Activated gamma-delta T cell treated with Interleukin-2 at 50 U/mL for 16 hours (primary cell): Measurements from ENCODE around the gene ETAA1.
A peak's percentile ranks its signal among the peaks of the same experiment; 100 is the strongest.

Experiments used
- DNase-seq: peaks from one replicate; pipeline ENCODE4 v3.0.0-alpha.2; 2020

The ETAA1 gene

DNA sequence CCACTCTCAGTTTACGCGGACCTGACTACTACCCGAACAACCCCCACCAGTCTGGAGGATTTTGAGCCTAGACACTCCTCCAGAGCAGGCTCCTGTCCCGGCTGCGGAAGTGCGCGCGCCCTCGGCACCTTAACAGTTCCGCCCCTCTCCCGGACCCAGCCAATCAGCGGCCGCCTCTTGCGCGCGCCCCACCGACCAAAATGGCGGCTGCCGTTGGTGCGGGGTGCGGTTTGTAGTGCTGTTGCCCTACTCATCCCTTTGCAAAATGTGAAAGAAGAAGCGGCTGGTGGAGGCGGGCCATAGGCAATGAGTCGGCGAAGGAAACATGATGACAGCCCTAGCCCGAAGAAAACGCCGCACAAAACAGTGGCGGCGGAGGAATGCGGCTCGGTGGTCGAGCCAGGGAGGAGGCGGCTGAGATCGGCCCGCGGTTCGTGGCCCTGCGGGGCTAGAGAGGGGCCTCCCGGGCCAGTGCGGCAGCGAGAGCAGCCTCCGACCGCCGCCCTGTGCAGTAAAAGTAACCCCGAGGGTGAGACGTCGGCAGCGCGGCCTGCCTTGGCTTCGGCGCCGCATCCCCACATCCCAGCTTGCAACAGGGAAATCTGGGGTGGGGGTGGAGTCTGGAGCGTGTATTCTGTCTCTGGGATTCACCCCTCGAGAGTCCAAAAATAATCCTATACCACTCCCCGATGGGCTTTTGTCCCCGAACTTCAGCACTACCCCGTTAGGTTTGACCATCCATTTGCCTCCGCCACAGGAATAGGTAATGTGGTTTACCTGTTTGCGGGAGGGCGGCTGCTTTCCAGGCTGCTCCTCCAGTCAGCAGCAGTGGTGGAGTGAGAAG is at the start of gene ETAA1:
Gene ETAA1 (plus strand): TSS at position 191 of the 844 bp plus-strand sequence. CDS start 116 bp downstream, at position 307.
- peak; percentile 90 for DNase-seq

DNA sequence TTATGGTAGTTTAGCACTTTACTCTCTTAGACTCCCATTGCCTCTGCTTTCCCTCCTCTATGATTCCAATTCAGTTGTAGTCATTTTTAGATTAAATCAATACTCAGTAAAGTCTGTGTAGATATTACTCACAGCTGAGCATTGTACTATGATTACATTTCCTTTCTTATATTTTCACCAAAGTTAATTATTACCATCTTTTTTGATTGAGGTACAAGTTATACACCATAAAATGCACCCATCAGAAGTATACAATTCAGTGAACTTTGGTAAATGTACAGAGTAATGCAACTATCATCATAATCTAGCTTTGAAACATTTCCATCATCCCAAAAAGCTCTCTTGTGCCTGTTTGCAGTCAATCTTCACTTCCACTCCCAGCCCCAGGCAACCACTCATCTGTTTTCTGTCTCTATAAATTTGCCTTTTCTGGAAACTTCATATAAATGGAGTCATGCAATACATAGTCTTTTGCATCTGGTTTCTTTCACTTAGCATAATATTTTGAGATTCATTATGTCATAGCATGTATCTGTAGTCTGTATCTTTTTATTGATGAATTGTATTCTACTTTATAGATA is 30.2 kb upstream of the ETAA1 start:
- DNase-seq = no peak

DNA sequence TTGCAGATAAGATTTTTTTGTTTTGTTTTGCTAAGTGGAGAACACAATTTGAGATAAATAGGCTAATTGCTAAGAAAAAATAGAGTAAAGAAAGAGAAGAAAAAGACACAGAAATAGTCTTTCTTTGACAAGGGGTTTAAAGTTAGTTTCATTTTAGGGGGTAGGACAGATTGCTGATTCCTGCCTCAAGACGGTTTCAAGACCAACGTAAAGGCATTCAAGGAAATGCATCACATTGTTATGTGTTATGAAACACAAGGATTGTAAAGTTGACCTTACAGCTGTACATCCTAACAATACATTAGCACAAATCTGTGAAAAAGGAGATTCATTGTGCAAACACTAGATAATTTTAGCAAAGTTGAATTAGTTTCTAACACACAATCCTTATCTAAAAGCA is 22.7 kb upstream of the ETAA1 start:
- DNase-seq = no peak

DNA sequence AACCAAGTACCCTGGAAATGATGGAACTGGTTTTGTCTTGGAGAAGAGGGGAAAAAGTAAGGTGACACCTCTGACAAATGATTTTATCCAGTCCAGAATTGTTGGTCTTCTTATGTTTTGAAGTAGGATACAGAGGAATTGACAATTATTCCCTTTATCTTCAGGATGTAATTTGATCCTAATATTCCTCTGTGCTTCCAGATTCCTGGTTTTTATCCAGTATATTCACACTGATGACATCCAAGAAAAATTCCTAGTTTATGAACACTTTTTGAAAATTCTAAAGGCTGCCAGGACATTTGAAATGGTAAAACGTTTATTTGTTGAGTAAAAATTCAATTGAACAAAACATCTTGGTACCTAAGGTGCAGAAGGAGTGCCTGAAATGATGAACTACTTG is 22.2 kb upstream of the ETAA1 start:
- DNase-seq = no peak

DNA sequence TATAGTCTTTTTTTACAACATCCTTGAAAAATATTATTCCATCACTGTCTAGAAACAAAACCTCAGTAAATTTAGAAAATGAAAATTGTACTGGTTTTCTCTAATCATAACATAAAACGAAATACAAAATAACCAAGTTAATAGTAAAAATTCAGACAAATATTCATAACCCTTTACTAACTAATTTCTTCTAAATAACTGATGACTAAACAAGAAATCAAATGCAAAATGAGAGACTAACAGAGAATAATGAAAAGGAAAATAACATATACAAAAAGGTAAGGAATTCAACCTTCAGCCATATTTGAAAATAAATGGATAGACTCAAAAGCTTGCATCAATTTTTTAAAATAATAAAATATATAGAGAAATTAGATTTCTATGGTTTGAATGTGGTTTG is 18.6 kb upstream of the ETAA1 start:
- DNase-seq = no peak

DNA sequence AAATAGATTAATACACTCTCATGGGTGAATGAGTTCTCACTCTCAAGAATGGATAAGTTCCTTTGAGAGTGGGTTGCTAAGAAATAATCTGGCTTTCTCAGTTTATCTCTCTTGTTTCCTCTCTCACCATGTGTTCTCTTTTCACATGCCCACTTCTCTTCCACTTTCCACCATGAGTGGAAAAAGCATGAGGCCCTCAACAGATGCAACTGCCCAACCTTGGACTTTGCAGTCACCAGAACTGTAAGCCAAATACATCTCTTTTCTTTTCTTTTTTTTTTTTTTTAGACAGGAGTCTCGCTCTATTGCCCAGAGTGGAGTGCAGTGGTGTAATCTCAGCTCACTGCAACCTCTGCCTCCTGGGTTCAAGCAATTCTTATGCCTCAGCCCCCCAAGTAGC is 18.1 kb upstream of the ETAA1 start:
- no peak for DNase-seq

DNA sequence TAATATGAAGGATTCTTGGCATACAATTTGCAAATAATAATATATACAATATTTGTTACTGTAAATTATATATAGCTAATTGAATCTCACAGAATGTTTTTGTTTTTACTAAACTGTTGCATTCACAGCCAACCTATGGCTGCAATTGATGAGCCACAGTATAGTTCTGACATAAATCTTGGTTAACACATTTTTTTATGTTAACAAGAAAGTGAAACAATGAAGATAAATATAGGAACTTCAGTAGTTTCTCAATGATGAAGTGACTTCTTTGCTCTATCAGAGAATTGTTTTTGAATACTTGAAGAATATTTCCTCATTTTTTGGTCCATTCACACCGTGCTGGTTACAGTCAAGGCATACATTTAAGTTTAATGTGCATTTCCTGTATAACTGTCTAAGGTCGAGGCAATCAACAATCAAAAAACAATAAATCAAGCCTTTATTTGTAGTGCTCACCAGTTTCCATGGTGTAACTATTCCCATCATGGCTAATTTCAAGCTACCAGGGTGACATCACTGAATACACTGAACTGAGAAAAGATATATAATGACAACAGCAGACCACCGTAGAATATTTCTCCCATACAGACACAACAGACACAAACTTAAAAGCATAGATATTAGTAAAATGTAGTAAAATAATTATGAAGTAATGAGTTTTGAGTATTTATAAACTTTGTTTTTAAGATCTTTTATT is 12.9 kb upstream of the ETAA1 start:
- DNase-seq = no peak

DNA sequence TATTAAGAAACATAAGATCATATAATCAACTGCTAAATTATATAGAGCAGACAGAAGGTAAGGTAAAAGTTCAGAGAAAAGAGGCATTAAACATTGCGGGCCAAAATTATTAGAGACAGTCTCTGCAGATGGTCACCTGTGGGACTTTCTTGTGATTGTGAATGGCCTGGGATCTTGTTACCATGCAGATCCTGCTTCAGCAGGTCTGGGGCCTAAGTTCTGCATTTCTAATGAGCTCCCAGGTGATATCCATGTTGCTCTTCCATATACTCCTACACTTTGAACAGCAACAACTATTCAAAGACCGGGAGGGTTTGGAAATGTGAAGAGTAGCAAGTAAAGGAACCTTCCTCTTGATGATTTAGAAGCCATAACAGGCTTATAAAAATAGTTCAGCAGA is 8.5 kb upstream of the ETAA1 start:
- no peak for DNase-seq

DNA sequence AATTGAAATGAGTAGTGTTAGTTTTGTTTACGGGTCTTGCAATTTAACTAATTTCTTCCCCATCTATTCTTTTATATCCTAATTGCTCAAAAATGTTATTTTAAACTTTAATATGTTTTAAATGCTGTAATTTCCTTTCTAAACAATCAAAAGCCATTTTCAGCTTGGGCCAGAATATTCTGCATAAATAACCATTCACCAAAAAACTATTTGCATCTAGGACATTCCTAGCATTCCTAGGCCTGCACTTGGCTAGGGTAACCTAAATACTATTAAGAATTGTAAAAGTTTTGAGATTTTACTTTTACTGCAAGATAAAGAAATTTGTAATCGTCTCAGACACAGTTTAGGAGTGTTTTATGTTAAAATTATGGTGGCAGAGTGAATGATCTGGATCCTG is 7.8 kb upstream of the ETAA1 start:
- DNase-seq = no peak

DNA sequence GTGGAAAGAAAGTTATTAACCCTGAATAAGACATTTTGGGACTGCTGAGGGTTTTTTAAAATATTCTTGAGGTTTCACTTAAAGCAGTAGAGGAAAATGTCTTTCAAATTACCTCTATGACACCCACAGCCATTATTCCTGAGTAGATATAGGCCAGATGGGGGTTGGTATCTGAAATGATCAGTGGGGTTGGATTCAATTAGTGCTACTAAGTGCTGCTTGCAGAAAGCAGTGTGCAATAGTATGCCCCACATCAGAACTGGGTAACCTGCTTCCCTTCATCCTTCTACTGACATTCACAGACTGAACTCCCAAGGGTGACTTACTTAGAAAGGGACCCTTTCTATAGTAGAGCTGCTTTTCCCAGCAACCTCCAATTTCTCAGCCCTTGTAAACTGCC is 7.3 kb upstream of the ETAA1 start:
- DNase-seq = no peak

DNA sequence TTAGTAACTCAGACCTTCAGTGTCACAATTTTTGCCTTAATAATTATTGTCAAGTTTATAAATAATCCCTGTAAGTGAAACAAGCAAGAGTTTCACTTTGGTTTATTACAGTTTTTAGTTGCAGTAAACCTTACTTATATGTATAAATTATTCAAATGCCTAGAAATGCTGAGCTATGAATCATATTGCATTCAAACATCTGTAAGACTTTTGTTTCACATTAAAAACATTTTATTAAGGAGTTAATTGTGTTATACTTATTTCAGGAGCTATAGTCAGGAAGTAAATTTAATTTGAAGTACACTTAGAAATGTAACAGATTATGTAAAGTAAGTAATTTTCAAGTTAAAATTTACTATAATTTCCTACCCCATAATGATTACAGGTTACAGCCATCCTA is 3.9 kb upstream of the ETAA1 start:
- no peak for DNase-seq

DNA sequence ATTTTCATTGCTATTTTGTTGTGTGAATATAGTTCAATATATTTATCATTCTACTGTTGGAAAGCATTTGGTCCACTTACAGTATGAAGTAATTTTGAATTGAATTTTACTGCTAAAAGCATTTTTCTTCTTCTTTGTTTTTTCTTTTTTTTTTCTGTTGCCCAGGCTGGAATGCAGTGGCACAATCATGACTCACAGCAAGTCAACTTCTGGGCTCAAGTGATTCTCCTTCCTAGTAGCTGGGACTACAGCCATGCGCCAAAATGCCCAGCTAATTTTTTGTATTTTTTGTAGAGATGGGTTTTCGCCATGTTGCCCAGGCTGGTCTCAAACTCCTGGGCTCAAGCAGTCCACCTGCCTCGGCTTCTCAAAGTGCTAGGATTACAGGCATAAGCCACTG is 2.4 kb upstream of the ETAA1 start:
- no peak for DNase-seq

DNA sequence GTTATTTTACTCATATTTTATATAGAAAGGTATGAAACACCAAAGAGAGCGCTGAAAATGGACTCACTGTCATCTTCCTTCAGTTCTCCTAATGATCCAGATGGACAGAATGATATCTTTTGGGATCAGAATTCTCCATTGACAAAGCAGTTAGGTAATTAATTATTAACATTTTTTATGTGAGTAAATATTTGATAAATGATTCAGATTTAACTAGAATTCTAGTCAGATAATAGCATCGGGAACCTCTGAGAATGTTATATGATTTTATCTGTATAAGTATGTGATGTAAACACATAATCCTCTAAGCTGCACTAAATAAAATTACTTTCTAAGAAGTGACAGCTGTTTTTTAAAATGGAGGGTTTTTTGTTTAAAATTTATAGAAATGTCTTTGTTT is 2.0 kb downstream of the ETAA1 start:
- DNase-seq = no peak

DNA sequence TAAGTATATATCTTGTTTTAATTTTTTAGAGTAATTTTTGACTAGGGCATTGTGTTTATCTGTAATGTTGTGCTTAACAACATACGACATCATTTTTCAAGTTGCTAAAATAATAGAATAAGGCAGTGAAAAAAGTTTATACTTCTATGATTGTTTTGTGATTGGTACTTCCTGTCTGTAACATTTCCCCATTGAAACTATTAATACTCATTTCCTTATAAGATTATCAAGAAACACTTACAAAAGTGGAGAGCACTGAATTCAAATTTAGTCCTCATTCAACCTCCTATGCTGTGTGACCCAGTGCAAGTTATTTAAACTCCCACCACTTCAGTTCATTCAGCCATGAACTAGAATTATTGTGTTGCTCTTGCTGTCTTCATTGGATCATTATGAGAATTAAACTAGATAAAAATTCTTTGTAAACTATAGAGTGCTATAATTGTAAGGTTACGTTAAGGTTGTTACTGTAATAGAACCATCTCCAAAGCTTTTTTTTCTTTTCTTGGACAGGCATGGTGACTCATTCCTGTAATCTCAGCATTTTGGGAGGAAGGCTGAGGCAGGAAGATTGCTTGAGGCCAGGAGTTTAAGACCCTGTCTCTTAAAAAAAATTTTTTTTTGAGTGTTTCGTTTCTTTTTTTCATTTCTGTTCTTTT is 2.8 kb downstream of the ETAA1 start:
- DNase-seq = no peak

DNA sequence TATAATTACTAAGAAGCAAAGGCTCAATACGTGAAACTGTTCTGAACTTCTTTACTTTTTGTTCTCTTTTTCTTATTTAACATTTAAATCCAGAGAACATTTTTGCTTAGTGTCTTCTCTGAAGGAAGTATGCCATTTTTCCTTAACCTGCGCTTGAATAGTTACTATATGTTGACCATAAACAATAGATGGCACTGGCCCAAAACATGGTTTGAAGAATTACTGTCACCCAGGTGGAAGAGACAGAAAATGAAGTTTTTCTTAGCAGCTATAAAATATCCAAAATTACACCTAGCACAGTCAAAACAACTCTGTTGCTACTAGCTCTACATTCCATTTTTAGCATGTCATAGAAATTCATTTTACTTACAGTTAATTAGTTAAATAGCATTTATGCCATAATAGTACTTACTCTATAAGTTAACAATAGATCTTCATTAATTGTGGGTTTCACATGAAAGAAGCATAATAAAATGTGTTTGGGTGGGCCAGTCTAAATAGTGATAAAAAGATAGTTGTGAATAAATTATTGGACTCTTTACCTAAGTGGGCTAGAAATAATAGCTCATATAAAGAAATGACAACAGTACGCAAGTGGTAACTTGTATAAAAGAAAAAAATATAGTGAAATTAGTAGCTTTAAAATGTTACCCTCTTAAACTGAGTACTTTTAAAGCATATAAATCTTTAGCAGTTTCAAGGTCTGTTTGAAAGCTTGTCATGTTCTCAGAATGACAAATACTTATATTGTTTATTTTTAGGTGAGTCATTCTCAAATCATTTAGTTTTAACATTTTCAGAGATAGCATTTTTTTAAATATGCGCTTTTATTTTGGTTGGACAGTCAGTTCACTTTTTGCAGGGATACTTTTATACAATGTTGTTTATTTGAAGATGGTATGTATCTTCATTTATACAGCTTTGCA is 3.7 kb downstream of the ETAA1 start:
- no peak for DNase-seq

DNA sequence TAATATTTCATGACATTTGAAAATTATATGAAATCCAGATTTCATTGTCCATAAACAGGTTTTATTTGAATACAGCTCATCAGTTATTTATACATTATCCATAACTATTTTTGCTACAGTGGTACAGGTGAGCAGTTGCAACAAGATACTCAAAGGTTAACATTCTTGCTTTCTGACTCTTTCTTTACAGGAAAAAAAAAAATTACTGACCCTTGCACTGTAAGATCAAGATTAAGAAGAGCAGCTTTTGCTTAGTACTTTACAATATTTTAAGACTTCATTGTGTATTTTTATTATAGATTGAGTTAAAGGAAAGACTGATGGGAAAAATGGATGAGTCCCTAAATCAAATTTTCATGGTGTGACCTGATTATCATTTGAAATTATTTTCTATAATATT is 11.2 kb downstream of the ETAA1 start:
- DNase-seq = no peak

DNA sequence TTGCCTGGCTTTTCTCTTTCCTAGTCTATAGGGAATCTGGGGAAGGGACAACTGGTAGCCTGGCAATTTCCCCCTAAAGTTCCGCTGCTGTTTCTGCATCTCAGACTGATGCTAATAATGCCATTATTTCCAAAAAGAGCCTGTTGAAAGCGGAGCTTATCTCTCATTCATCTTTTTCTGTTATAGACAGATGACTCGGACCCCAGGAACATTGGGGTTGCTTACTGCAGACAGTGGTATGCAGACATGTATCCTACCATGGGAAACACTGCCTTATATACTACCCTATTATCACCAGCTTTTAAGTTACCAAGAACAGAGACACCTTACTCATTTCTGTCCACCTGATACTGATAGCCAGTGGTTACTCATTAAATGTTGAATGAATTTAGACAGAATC is 15.3 kb downstream of the ETAA1 start:
- DNase-seq = no peak

DNA sequence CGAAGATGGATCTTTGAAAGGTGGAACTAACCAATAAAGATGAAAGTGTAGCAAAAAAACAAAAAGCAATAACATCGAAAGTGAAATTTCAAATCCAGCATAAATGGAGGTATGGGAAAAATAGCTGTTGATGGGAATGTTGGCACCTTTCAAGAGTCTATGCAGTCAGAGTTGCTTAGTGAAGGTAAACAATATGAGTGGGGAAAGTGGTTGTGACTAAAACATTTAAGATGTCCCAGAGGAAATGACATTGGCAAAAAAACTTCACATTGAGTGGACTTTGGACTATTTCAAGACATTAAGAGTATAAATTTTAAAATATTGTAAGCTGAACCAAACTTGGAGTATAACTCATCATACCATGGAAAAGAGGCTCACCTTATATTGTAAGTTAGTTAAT is 17.7 kb downstream of the ETAA1 start:
- no peak for DNase-seq

DNA sequence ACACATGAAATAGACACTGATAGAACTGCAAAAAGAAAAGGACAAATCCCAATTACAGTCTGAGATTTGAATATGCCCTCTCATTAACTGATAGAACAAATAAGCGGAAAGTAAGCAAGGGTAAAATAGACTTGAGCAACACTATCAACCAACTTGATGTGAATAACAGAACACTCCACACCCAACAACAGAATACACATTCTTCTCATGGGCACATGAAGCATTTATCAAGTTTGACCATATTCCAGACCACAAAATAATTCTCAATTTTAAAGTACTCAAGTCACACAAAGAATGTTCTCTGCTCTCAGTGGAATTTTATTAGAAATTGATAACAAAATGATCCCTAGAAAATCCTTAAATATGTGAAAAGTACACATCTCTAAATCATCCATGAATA is 19.0 kb downstream of the ETAA1 start:
- DNase-seq = no peak

DNA sequence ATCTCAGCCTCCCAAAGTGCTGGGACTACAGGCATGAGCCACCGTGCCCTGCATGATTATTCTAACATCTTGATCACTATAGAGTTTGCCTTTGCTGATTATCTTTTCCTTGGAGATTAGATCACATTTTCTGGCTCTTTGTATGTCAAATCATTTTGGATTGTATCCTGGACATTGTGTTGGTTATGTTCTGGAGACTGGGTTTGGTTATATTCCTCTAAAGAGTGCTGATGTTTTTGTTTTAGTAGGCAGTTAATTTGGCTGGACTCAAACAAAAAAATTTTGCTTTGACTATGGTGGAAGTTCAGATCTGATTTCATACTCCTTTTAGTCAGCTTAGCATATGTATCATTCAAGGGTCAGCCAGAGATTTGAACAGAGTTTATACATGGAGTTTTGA is 26.4 kb downstream of the ETAA1 start:
- no peak for DNase-seq

DNA sequence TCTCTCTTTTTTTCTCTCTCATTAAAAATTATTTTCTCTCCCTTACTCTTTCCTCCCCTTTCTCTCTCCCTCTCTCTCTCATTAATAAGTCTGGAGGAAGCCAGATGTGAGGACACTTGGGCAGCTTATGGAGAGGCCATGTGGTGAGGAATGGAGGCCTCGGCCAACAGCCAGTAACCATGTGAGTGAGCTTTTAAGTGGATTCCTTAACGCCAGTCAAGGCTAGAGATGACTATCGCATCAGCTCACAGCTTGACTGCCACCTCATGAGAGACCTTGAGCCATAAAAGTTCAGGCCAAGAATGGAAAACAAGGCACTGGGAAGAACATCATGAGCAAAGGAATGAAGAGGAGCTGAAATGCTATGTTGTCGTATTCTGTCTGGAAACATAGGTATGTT is 39.1 kb downstream of the ETAA1 start:
- DNase-seq = no peak

DNA sequence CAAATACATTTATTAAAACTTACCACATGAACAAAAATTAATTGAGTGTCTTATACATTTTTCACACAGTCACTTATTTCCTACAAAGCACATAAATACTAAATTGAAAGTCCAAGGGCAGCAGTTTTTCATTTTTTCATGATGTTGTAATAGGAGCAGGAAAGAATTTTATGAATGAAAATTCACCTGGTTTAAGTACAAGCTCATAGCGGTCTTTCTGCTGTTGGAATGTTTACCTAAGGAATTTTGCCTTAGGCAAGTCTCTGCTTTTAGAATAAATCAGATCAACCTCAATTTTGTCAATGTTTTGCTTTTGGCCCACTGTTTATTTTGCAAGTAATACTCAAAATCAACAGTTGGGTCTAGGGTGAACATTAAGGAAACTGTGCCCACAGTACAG is 40.0 kb downstream of the ETAA1 start:
- DNase-seq = no peak

DNA sequence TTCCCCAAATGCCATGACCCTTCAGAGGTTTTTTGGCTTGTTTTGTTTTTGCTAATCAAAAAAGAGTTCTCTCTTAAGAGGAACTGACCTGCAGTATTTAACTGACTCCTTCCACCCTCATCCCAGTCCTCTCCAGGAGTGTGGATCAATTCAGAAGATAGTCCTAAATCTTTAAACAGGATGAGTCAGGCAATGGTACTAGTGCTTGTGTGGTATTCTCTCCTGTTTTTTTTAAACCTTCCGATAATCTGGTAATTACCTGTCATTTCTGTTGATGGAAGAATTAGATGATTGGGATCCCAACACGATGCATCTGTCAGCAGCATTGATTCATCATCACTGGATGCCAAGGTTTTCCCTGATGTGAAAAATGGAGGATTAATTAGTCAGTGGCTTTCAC is 41.2 kb downstream of the ETAA1 start:
- DNase-seq = no peak
